Measurements from ENCODE around the gene ENO2.
A peak's percentile ranks its signal among the peaks of the same experiment; 100 is the strongest.

ENO2 gene

GRCh38 chr12:6952121-6952862, 37.9 kb downstream of the ENO2 start:
- no peak for DNase-seq

- DNase-seq: no peak
Observed at GRCh38 chr12:6952863-6953441, 38.6 kb downstream of the ENO2 start.

GRCh38 chr12:6953442-6954315, 39.3 kb downstream of the ENO2 start:
- peak; percentile 33 for DNase-seq

GRCh38 chr12:6954316-6955107, 40.1 kb downstream of the ENO2 start:
- DNase-seq: no peak

- DNase-seq: no peak
Observed at GRCh38 chr12:6955108-6956020, 41.0 kb downstream of the ENO2 start.

- no peak for DNase-seq
Observed at GRCh38 chr12:6956021-6956727, 41.8 kb downstream of the ENO2 start.

- DNase-seq: no peak
Observed at GRCh38 chr12:6957151-6957701, 42.8 kb downstream of the ENO2 start.

- no peak for DNase-seq
Observed at GRCh38 chr12:6957741-6958608, 43.6 kb downstream of the ENO2 start.

GRCh38 chr12:6958609-6959057, 44.3 kb downstream of the ENO2 start:
- no peak for DNase-seq

GRCh38 chr12:6959058-6959804, 44.9 kb downstream of the ENO2 start:
- no peak for DNase-seq

GRCh38 chr12:6959805-6960592, 45.6 kb downstream of the ENO2 start:
- no peak for DNase-seq

GRCh38 chr12:6960593-6961277, 46.4 kb downstream of the ENO2 start:
- DNase-seq: no peak

- no peak for DNase-seq
Observed at GRCh38 chr12:6961278-6961694, 46.9 kb downstream of the ENO2 start.

- peak; percentile 88 for DNase-seq
Observed at GRCh38 chr12:6961695-6962284, 47.4 kb downstream of the ENO2 start.

- DNase-seq: peak; percentile 82
Observed at GRCh38 chr12:6962285-6963015, 48.1 kb downstream of the ENO2 start.

- peak; percentile 92 for DNase-seq
Observed at GRCh38 chr12:6963016-6963731, 48.8 kb downstream of the ENO2 start.
